OCI-LY7 (cell line): ENCODE data around the gene LY6G6F. TPM values are rescaled to one million over a fixed set of nuclear protein-coding genes. Genes with fewer than 3 reads are reported as not detected.
"Not testable (repeated sequence)": the region's sequence is repeated elsewhere in the genome, so short reads cannot be mapped to it uniquely, and the experiment has no call there.

ENCODE experiments used
- BruUV-seq: library from RNA; stranded (reverse); fragments of 400-500 nt; replicated peaks from 2 replicates; lab custom pipeline; 2021; lab: Mats Ljungman, UMichigan
- CTCF ChIA-PET: fragments of 300-600 bp; sonication (Branson Sonifier 250); formaldehyde crosslinking; loops from one replicate; lab custom pipeline; 2022; ENCODE audit warnings: antibody characterized with exemption; ENCODE audit not compliant: unreplicated experiment; lab: Charles Lee
- POLR2A ChIA-PET: fragments of 300-600 bp; sonication (Branson Sonifier 250); formaldehyde crosslinking; loops from one replicate; lab custom pipeline; 2022; ENCODE audit warnings: antibody characterized with exemption; lab: Charles Lee
- DNase-seq: peaks from one replicate; pipeline ENCODE4 v3.0.0-alpha.2; 2015; ENCODE audit warnings: low spot score
- H2AFZ ChIP-seq: fragments of 200-600 bp; sonication (generic), shearing (Covaris generic); 2 replicates; pipeline ENCODE4 v1.6.1; 2014; ENCODE audit warnings: mild to moderate bottlenecking, antibody characterized with exemption, low read length, moderate library complexity
- H3K27ac ChIP-seq: fragments of 200-600 bp; sonication (generic); 2 replicates; pipeline ENCODE4 v1.5.1; 2014; ENCODE audit warnings: mixed run types, low read depth, mild to moderate bottlenecking, moderate library complexity, low read length, inconsistent platforms; ENCODE audit not compliant: poor library complexity, severe bottlenecking
- H3K36me3 ChIP-seq: fragments of 200-600 bp; sonication (generic); 2 replicates; pipeline ENCODE4 v1.6.1; 2014; ENCODE audit warnings: mild to moderate bottlenecking, antibody characterized with exemption, low read length, moderate library complexity, mixed read lengths; ENCODE audit not compliant: insufficient read depth
- H3K4me1 ChIP-seq: fragments of 200-600 bp; sonication (generic); 2 replicates; pipeline ENCODE4 v1.5.1; 2014; ENCODE audit warnings: mild to moderate bottlenecking, low read length; ENCODE audit not compliant: insufficient read depth, poor library complexity, severe bottlenecking
- H3K4me2 ChIP-seq: fragments of 200-600 bp; sonication (generic); 2 replicates; pipeline ENCODE4 v1.6.1; 2014; ENCODE audit warnings: mild to moderate bottlenecking, low read length
- H3K4me3 ChIP-seq: fragments of 200-600 bp; sonication (generic); 2 replicates; pipeline ENCODE4 v1.5.1; 2014; ENCODE audit warnings: mild to moderate bottlenecking, low read depth, low read length; ENCODE audit not compliant: poor library complexity, severe bottlenecking
- H3K79me2 ChIP-seq: fragments of 200-600 bp; sonication (generic); 2 replicates; pipeline ENCODE4 v1.6.1; 2016; ENCODE audit warnings: low read depth, mild to moderate bottlenecking, low read length, moderate library complexity, mixed read lengths; ENCODE audit not compliant: insufficient read depth
- H3K9me2 ChIP-seq: fragments of 200-600 bp; sonication (generic); 2 replicates; pipeline ENCODE4 v1.6.1; 2016; ENCODE audit warnings: mild to moderate bottlenecking, low read length, mixed read lengths; ENCODE audit not compliant: insufficient read depth
- H3K9me3 ChIP-seq: fragments of 200-600 bp; sonication (generic); 2 replicates; pipeline ENCODE4 v1.6.1; 2014; ENCODE audit warnings: mild to moderate bottlenecking, mixed run types, low read length, mixed read lengths
- H4K20me1 ChIP-seq: fragments of 200-600 bp; sonication (generic); 2 replicates; pipeline ENCODE4 v1.6.1; 2014; ENCODE audit warnings: mild to moderate bottlenecking, antibody characterized with exemption, low read length, moderate library complexity, mixed read lengths; ENCODE audit not compliant: insufficient read depth
- EZH2phosphoT487 ChIP-seq: fragments of 200-600 bp; sonication (generic); IDR thresholded peaks from 2 replicates; pipeline ENCODE4 v1.6.1; 2018; ENCODE audit warnings: low read depth, borderline replicate concordance, mild to moderate bottlenecking, mixed run types, antibody characterized with exemption, low read length, moderate library complexity, mixed read lengths
- intact Hi-C: fragments of 100-400 bp; cut with micrococcal nuclease; formaldehyde crosslinking; loops from one replicate; pipeline ENCODE4 v1.10.0; 2022; ENCODE audit not compliant: unreplicated experiment
- total RNA-seq, 2 experiments: library from RNA; depleted of rRNA in 1 of 2; stranded (reverse); fragments of >200 nt in 1 of 2; shearing (Covaris generic) in 1 of 2; gene quantifications; 2 replicates each; pipeline ENCODE4 v1.2.3, GENCODE V29; 2014 to 2022
- TF ChIP-seq, protein P1 (sequence below): fragments of 200-600 bp; sonication (generic); conservative IDR thresholded peaks from 2 replicates; pipeline ENCODE4 v1.5.1; 2014; ENCODE audit warnings: mild to moderate bottlenecking, antibody characterized with exemption, low read length, moderate library complexity, mixed read lengths

The LY6G6F gene
- total RNA-seq, 2 experiments from 2014 or later: not detected

DNA sequence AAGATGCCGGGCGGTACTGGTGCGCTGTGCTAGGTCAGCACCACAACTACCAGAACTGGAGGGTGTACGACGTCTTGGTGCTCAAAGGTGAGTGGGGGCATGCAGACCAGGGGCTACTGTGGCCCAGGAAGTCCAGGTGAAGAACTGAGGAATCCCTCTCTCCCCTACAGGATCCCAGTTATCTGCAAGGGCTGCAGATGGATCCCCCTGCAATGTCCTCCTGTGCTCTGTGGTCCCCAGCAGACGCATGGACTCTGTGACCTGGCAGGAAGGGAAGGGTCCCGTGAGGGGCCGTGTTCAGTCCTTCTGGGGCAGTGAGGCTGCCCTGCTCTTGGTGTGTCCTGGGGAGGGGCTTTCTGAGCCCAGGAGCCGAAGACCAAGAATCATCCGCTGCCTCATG, 1.0 kb downstream of the LY6G6F start:
- H3K4me3 ChIP-seq: no peak overlapping the region
- peaks cover 1% of the 10 kb centered on the region; the same call in 1 of the 2 replicates for H3K79me2 ChIP-seq
- H4K20me1 ChIP-seq: no peaks in the 10 kb centered on the region
- no peak for TF ChIP-seq EZH2phosphoT487
- TF ChIP-seq, protein P1, sequence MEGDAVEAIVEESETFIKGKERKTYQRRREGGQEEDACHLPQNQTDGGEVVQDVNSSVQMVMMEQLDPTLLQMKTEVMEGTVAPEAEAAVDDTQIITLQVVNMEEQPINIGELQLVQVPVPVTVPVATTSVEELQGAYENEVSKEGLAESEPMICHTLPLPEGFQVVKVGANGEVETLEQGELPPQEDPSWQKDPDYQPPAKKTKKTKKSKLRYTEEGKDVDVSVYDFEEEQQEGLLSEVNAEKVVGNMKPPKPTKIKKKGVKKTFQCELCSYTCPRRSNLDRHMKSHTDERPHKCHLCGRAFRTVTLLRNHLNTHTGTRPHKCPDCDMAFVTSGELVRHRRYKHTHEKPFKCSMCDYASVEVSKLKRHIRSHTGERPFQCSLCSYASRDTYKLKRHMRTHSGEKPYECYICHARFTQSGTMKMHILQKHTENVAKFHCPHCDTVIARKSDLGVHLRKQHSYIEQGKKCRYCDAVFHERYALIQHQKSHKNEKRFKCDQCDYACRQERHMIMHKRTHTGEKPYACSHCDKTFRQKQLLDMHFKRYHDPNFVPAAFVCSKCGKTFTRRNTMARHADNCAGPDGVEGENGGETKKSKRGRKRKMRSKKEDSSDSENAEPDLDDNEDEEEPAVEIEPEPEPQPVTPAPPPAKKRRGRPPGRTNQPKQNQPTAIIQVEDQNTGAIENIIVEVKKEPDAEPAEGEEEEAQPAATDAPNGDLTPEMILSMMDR: no peak
- no peak for DNase-seq
- no peak overlapping the region for H3K4me2 ChIP-seq
- BruUV-seq: no TSS peak
- POLR2A ChIA-PET: no interaction called here
- intact Hi-C loops: loop anchor here (10.0 kb wide), 1 partner anchor 247 kb away; the partner anchor contains the start of genes NELFE and SKIC2
- CTCF ChIA-PET: no interaction called here
- H3K4me1 ChIP-seq: peaks cover 16% of the 10 kb centered on the region
- no peaks in the 10 kb centered on the region for H3K9me3 ChIP-seq
- no peaks in the 10 kb centered on the region for H3K9me2 ChIP-seq
- no peaks in the 10 kb centered on the region for H3K36me3 ChIP-seq
- H2AFZ ChIP-seq: no peak overlapping the region
- no peak overlapping the region for H3K27ac ChIP-seq

- H3K9me3 ChIP-seq: no peaks in the 10 kb centered on the region
- DNase-seq: no peak
- H3K9me2 ChIP-seq: no peaks in the 10 kb centered on the region
- ChIA-PET CTCF (no interaction called here), POLR2A (interaction anchor here (0.6 to 0.7 kb wide), 2 partner anchors 27 to 45 kb away, joined by 3 read pairs; no protein-coding TSS in a partner anchor)
- no peak overlapping the region for H3K4me2 ChIP-seq
- H3K36me3 ChIP-seq: no peaks in the 10 kb centered on the region
- H3K4me3 ChIP-seq: no peak overlapping the region
- no peak overlapping the region for H2AFZ ChIP-seq
- TF ChIP-seq EZH2phosphoT487: no peak
- TF ChIP-seq, protein P1: no peak
- no peaks in the 10 kb centered on the region for H4K20me1 ChIP-seq
- no peak overlapping the region for H3K27ac ChIP-seq
- no peaks in the 10 kb centered on the region for H3K79me2 ChIP-seq
- intact Hi-C loops: loop anchor here (10.0 kb wide), 1 partner anchor 247 kb away; the partner anchor contains the start of genes NELFE and SKIC2
- H3K4me1 ChIP-seq: peaks cover 16% of the 10 kb centered on the region
- no TSS peak for BruUV-seq
Measured at GRCh38 chr6:31708224-31708623, 1.6 kb downstream of the LY6G6F start.

DNA sequence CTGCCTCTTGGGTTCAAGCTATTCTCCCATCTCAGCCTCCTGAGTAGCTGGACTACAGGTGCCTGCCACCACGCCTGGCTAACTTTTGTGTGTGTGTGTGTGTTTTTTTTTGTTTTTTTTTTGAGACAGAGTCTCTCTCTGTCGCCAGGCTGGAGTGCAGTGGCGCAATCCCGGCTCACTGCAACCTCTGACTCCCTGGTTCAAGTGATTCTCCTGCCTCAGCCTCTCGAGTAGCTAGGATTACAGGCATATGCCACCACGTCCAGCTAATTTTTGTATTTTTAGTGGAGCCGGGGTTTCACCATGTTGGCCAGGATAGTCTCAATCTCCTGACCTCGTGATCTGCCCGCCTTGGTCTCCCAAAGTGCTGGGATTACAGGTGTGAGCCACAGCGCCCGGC, 2.5 kb downstream of the LY6G6F start:
- H3K4me1 ChIP-seq, H3K27ac ChIP-seq, H3K36me3 ChIP-seq, H3K4me2 ChIP-seq, BruUV-seq, DNase-seq, CTCF ChIA-PET, H2AFZ ChIP-seq, H3K4me3 ChIP-seq, H3K9me3 ChIP-seq, H3K9me2 ChIP-seq, H4K20me1 ChIP-seq, H3K79me2 ChIP-seq: not testable (repeated sequence)
- POLR2A ChIA-PET: interaction anchor here (0.6 kb wide), 2 partner anchors 26 to 99 kb away, joined by 3 read pairs; no protein-coding TSS in a partner anchor
- intact Hi-C loops: loop anchor here (10.0 kb wide), 1 partner anchor 246 kb away; the partner anchor contains the start of genes NELFE and SKIC2
